T47D (cell line): ENCODE results near the gene ZNF837.

Source experiments
- DNase-seq, 2 experiments: peaks; one replicate each; pipeline versions ENCODE4 v3.0.0 to v3.0.0-alpha.2; 2011 to 2012; ENCODE audit warnings: low read depth in 1 of 2, low spot score in 1 of 2
- JUND ChIP-seq: IDR thresholded peaks from 2 replicates; pipeline ENCODE4 v1.6.1; 2012; ENCODE audit warnings: low read depth
- in situ Hi-C: cut with HindIII; loops from 2 replicates; pipeline ENCODE4 v1.10.0; 2016; ENCODE audit warnings: low sequenced_read_pairs, low pct_unique_long_range_greater_than_20kb

The ZNF837 gene

DNA sequence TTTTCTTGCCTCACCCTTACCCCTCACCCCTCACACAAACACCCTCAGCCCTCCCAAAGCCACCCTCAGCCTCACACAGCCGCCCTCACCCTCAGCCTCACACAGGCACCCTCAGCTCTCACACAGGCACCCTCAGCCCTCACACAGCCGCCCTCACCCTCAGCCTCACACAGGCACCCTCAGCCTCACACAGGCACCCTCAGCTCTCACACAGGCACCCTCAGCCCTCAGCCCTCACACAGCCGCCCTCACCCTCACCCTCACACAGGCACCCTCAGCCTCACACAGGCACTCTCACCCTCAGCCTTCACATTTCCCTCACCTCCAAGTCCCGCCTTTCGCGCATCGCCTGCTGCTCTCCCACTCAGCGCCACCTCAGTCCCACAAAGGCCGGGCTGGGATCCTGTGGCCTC, 54.3 kb downstream of the ZNF837 start:
- no peak for TF ChIP-seq JUND
- no peak for DNase-seq
- in situ Hi-C loops: no loop called here

DNA sequence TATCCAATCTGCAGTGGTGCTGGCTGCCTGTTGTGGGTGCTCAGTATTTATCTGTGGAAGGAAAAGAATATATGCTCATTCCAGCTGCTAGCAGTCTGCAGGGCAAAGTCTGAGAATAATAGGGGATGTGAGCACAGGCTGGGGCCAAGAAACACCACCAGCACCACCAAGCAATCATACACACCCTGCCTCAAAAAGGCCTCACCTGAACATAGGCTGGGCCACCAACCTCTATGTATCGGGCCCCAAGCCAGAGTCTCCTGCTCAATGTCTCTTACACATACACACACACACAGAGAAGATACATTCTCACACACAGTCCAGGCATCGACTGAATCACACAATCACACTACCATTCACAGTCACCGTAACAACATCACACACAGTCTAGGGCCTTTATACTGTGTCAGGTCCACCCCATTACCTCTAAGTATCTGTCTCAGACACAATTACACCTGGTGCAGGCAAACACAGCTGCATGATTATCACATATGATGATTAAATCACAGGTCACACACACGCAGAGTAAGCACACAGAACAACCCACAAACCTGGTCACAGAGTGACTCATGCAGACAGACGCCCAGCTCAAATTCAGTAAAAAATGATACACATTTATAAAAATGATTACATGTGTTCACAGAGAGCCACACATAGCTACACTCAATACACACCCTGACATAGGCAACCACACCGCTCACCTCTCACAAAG, 55.4 kb downstream of the ZNF837 start:
- no peak for TF ChIP-seq JUND
- DNase-seq: no peak
- in situ Hi-C loops: no loop called here

DNA sequence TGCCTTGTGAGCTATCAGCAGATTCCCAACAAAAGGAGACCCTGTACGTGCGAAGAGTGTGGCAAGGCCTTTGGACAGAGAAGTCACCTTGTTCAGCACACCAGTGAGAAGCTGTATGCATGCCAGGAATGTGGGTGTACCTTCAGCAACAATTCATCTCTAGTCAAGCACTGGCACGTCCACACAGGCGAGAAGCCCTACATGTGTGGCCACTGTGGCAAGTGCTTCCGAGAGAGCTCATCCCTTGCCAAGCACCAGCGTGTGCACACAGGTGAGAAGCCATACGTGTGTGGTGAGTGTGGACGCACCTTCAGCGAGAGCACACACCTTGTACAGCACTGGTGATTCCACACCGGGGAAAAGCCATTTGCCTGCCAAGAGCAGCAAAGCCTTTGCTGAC, 61.6 kb downstream of the ZNF837 start:
- no peak for DNase-seq
- TF ChIP-seq JUND: no peak
- in situ Hi-C loops: no loop called here

DNA sequence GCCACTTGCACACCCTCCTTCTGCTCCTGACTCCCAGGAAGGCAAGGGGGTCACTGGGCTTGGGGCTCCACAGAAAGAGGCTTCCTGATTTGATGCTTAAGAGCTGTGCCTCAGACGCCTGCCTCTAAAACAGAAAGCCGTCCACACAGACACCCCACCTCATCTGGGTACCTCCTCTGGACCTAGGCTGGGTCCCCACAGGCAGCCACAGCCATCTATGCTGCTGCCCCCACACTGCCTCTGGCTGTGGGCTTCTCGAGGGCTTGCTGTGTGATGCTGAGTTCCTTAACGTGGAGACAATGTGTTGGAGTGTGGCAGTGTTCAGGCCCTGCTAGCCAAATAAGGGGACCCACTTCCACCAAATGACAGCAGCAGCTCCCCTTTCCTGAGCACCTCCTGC, 62.5 kb downstream of the ZNF837 start:
- in situ Hi-C loops: no loop called here
- DNase-seq: no peak
- TF ChIP-seq JUND: no peak
